ENCODE results near the gene TSHR. TPM values are rescaled to one million over a fixed set of nuclear protein-coding genes. Genes with fewer than 3 reads are reported as not detected.

TSHR gene
- total and polyA plus RNA-seq, 7 donors: 0.47 to 0.60 TPM; not detected in 5

DNA sequence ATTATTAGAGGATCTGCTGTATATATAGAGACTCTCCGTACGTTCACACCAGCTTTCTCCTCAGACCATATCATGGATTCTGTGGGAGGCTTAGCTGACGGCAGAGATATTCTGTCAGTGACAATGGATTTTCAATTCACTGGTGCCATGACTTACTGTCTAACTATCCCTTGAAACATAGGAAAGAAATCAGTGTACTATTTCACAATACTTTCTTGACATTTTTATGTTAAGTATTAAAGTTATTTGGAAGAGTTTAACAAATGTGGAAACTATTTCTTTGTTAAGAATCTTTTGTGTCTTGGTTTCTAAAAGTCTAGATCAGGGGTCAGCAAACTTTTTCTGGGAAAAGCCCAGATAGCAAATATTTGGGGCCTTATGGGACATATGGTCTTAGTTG, 146.8 kb downstream of the TSHR start:
- intact Hi-C loops (cut with DNase I): no loop called here
- 87 to 96% methylated on average over 3 of the region's 3 CpGs for WGBS, 2 donors

DNA sequence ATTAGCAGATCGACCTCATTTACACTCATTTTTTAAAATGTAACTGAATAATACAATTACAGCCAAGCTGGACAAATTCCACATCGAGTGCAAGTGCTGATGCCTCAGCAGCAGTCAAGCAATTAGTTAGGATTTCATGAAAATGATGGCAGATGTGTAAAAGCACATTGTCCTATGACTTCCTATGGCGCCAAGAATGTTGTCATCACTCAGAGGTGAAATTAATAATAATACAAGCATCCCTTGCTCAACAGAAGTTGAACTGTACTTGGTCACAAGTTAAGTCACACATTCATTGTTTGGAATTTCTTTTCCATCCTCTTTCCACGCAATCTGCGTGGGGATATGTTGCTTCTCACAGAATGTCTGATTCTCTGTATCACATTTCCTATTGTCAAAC, 148.0 kb downstream of the TSHR start:
- TF ChIP-seq, protein P1, sequence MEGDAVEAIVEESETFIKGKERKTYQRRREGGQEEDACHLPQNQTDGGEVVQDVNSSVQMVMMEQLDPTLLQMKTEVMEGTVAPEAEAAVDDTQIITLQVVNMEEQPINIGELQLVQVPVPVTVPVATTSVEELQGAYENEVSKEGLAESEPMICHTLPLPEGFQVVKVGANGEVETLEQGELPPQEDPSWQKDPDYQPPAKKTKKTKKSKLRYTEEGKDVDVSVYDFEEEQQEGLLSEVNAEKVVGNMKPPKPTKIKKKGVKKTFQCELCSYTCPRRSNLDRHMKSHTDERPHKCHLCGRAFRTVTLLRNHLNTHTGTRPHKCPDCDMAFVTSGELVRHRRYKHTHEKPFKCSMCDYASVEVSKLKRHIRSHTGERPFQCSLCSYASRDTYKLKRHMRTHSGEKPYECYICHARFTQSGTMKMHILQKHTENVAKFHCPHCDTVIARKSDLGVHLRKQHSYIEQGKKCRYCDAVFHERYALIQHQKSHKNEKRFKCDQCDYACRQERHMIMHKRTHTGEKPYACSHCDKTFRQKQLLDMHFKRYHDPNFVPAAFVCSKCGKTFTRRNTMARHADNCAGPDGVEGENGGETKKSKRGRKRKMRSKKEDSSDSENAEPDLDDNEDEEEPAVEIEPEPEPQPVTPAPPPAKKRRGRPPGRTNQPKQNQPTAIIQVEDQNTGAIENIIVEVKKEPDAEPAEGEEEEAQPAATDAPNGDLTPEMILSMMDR (IDR thresholded peaks at IDR 0.05): no peak
- TF ChIP-seq POLR2AphosphoS5 (IDR thresholded peaks at IDR 0.05): no peak
- TF ChIP-seq EP300 (IDR thresholded peaks at IDR 0.05): no peak
- TF ChIP-seq POLR2A (IDR thresholded peaks at IDR 0.05): no peak
- no peaks in the 10 kb centered on the region for H3K9me3 ChIP-seq
- no peaks in the 10 kb centered on the region for H3K36me3 ChIP-seq
- intact Hi-C loops (cut with DNase I): no loop called here
- no peak for DNase-seq
- H3K4me1 ChIP-seq: no peaks in the 10 kb centered on the region
- WGBS, 2 donors: 88 to 93% methylated on average over 5 of the region's 5 CpGs
- H3K4me3 ChIP-seq: no peak overlapping the region
- no peak overlapping the region for H3K27ac ChIP-seq
- H3K27me3 ChIP-seq: no peaks in the 10 kb centered on the region

More for the DNA sequence above, 146.8 kb downstream of the TSHR start:
- no peak overlapping the region for H3K4me3 ChIP-seq
- H3K36me3 ChIP-seq: no peaks in the 10 kb centered on the region
- H3K27me3 ChIP-seq: no peaks in the 10 kb centered on the region
- no peak overlapping the region for H3K27ac ChIP-seq
- no peak for TF ChIP-seq POLR2AphosphoS5 (IDR thresholded peaks at IDR 0.05)
- H3K9me3 ChIP-seq: no peaks in the 10 kb centered on the region
- no peak for DNase-seq
- H3K4me1 ChIP-seq: no peaks in the 10 kb centered on the region

DNA sequence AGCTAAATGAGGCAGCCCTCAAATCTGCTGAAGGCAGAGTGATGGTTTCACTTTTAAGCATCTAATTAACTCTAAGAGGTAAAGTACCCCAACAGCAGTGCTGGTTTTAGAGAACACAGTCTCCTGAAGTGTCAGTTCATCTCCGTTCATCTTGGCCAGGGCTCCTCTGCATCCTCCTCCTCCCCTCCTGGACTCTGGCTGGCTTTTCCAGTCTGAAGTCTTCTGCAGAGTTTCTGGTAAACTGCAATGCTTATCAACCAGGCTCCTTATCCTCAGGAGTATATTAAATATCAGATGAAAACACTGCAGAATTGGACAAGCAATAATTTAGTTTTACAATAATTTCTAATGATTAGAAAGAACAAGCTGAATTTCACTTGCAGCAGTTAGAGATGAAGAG, 150.0 kb downstream of the TSHR start:
- Histone ChIP-seq H3K4me3 (no peak overlapping the region), H3K4me1 (no peaks in the 10 kb centered on the region), H3K27ac (no peak overlapping the region), H3K9me3 (no peaks in the 10 kb centered on the region), H3K36me3 (no peaks in the 10 kb centered on the region), H3K27me3 (no peaks in the 10 kb centered on the region)
- WGBS, 2 donors: 82 to 93% methylated on average over 1 of the region's 1 CpG
- TF ChIP-seq POLR2A (IDR thresholded peaks at IDR 0.05) (no peak), POLR2AphosphoS5 (IDR thresholded peaks at IDR 0.05) (no peak), EP300 (IDR thresholded peaks at IDR 0.05) (no peak)
- TF ChIP-seq, protein P1 (IDR thresholded peaks at IDR 0.05): no peak
- intact Hi-C loops (cut with DNase I): no loop called here
- no peak for DNase-seq

DNA sequence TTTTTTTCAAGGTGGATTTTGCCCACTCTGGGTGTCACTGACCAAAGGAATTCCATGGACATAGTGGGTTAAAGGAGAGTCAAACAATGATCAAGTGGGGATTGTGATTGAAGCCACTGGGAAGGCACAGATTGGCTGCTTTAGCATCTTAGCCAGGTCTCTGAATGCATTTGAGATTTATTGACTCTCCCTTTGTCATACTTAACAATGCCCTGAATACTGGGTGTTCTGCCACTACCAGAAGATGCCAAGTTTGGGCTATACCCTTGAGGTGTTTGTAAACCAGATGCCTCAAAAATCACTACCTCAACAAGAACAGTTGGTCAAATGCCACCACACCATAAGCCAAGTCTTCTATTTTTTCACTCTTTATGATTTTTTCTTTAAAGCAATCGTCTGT, 150.5 kb downstream of the TSHR start:
- TF ChIP-seq POLR2A (IDR thresholded peaks at IDR 0.05): no peak
- TF ChIP-seq, protein P1 (IDR thresholded peaks at IDR 0.05): no peak
- TF ChIP-seq EP300 (IDR thresholded peaks at IDR 0.05): no peak
- TF ChIP-seq POLR2AphosphoS5 (IDR thresholded peaks at IDR 0.05): no peak
- 83 to 87% methylated on average over 1 of the region's 1 CpG for WGBS, 2 donors
- H3K9me3 ChIP-seq: no peaks in the 10 kb centered on the region
- H3K36me3 ChIP-seq: no peaks in the 10 kb centered on the region
- no peak overlapping the region for H3K4me3 ChIP-seq
- intact Hi-C loops (cut with DNase I): no loop called here
- H3K27me3 ChIP-seq: no peaks in the 10 kb centered on the region
- no peak overlapping the region for H3K27ac ChIP-seq
- DNase-seq: no peak
- H3K4me1 ChIP-seq: no peaks in the 10 kb centered on the region

DNA sequence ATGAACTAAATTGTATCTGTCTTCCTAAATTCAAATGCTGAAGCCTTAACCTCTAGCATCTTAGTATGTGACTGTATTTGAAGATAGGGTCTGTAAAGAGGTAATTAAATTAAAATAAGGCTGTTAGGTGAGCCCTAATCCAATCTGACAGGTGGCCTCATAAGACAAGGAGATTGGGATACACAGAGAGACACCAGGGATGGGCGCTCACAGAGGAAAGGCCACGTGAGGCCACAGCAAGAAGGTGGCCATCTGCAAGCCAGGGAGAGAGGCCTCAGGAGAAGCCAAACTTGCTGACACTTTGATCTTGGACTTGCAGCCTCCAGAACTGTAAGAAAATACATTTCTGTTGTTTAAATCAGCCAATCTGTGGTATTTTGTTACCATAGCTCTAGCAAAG, 154.8 kb downstream of the TSHR start:
- no peak for DNase-seq
- no peaks in the 10 kb centered on the region for H3K27me3 ChIP-seq
- H3K9me3 ChIP-seq: no peaks in the 10 kb centered on the region
- H3K27ac ChIP-seq: no peak overlapping the region
- H3K36me3 ChIP-seq: no peaks in the 10 kb centered on the region
- H3K4me3 ChIP-seq: no peak overlapping the region
- intact Hi-C loops (cut with DNase I): no loop called here
- H3K4me1 ChIP-seq: no peaks in the 10 kb centered on the region
- TF ChIP-seq EP300 (IDR thresholded peaks at IDR 0.05) (no peak), POLR2A (IDR thresholded peaks at IDR 0.05) (no peak), POLR2AphosphoS5 (IDR thresholded peaks at IDR 0.05) (no peak)
- TF ChIP-seq, protein P1 (IDR thresholded peaks at IDR 0.05): no peak
- WGBS, 2 donors: 91 to 93% methylated on average over 2 of the region's 2 CpGs

Measured in sigmoid colon (tissue), 7 donors.